Adrenal gland (tissue), 5 donors: ENCODE data around the gene SETDB2.

Source experiments
- POLR2A ChIP-seq, 2 donors: fragments of 450-650 bp; IDR thresholded peaks; one replicate each; pipeline ENCODE4 v1.6.1; 2017; ENCODE audit warnings: antibody characterized with exemption in 2 of 2, mild to moderate bottlenecking in 2 of 2, moderate library complexity in 1 of 2
- TF ChIP-seq, protein P1 (sequence below), 6 experiments: fragments of 450-650 bp in 4 of 6; fragments of 200-600 bp in 2 of 6; sonication (generic) in 1 of 6; IDR thresholded peaks; 1 replicate in 5 of 6; 2 replicates in 1 of 6; pipeline versions ENCODE4 v1.5.1 to v1.8.0; 2016 to 2021; ENCODE audit warnings: antibody characterized with exemption in 6 of 6, mild to moderate bottlenecking in 2 of 6, moderate library complexity in 1 of 6
- donor health status: DM: no; HTN: no; CAD: no.

DNA sequence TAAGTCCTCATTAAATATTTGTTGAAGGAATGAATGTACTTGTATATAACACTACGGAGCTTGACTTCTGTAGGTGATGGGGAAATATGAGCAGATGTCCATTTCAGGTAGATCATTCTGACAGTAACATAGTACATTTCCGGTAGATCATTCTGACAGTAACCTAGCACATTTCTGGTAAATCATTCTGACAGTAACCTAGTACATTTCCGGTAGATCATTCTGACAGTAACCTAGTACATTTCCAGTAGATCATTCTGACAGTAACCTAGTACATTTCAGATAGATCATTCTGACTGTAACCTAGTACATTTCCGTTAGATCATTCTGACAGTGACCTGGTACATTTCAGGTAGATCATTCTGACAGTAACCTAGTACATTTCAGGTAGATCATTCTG lies 54.1 kb downstream of the SETDB2 start:
- TF ChIP-seq, protein P1, sequence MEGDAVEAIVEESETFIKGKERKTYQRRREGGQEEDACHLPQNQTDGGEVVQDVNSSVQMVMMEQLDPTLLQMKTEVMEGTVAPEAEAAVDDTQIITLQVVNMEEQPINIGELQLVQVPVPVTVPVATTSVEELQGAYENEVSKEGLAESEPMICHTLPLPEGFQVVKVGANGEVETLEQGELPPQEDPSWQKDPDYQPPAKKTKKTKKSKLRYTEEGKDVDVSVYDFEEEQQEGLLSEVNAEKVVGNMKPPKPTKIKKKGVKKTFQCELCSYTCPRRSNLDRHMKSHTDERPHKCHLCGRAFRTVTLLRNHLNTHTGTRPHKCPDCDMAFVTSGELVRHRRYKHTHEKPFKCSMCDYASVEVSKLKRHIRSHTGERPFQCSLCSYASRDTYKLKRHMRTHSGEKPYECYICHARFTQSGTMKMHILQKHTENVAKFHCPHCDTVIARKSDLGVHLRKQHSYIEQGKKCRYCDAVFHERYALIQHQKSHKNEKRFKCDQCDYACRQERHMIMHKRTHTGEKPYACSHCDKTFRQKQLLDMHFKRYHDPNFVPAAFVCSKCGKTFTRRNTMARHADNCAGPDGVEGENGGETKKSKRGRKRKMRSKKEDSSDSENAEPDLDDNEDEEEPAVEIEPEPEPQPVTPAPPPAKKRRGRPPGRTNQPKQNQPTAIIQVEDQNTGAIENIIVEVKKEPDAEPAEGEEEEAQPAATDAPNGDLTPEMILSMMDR (IDR thresholded peaks at IDR 0.05): no peak
- no peak for TF ChIP-seq POLR2A (IDR thresholded peaks at IDR 0.05)
